HEK293 (cell line): ENCODE measurements around the gene NXPH1.
"Not testable (repeated sequence)": the region's sequence is repeated elsewhere in the genome, so short reads cannot be mapped to it uniquely, and the experiment has no call there.

Experiments used
- CTCF ChIA-PET: fragments of 350-600 bp; formaldehyde crosslinking; extraction: SDS; loops from one replicate; lab custom pipeline; 2021; ENCODE audit warnings: antibody characterized with exemption; lab: Yijun Ruan, JAX
- POLR2A ChIA-PET: fragments of 300-600 bp; formaldehyde crosslinking; extraction: SDS; loops from one replicate; lab custom pipeline; 2020; ENCODE audit warnings: antibody characterized with exemption, inconsistent platforms; lab: Yijun Ruan, JAX
- H3K27ac ChIP-seq: fragments of 200-500 bp; sonication (Bioruptor generic); 2 replicates; pipeline ENCODE4 v1.5.1; 2014; ENCODE audit warnings: low read depth, low read length, control low read depth, inconsistent platforms; ENCODE audit errors: extremely low read depth
- H3K36me3 ChIP-seq, 2 experiments: fragments of 200-500 bp in 1 of 2; sonication (Bioruptor generic) in 1 of 2; 1 replicate in 1 of 2; 2 replicates in 1 of 2; pipeline ENCODE4 v1.5.1; 2014 to 2017; ENCODE audit warnings: inconsistent platforms in 2 of 2, low read length in 2 of 2; ENCODE audit not compliant: control insufficient read depth in 2 of 2, insufficient read depth in 1 of 2
- H3K4me1 ChIP-seq: fragments of 200-500 bp; sonication (Bioruptor generic); 2 replicates; pipeline ENCODE4 v1.5.1; 2014; ENCODE audit warnings: mild to moderate bottlenecking, low read length, inconsistent platforms; ENCODE audit not compliant: control insufficient read depth, insufficient read depth
- H3K4me3 ChIP-seq: 2 replicates; pipeline ENCODE4 v1.5.1; 2011; ENCODE audit warnings: low read depth, mild to moderate bottlenecking, control low read depth, low read length, moderate library complexity
- H3K9me3 ChIP-seq: fragments of 200-500 bp; sonication (Bioruptor generic); 2 replicates; pipeline ENCODE4 v1.5.1; 2014; ENCODE audit warnings: low read depth, low read length, inconsistent platforms; ENCODE audit not compliant: control insufficient read depth, insufficient read depth
- BCL11B ChIP-seq: fragments of 450-650 bp; formaldehyde crosslinking; IDR thresholded peaks from 2 replicates; pipeline ENCODE4 v1.5.1; 2016; ENCODE audit warnings: low read depth, missing biosample characterization, missing genetic modification characterization
- PRDM6 ChIP-seq: fragments of 450-650 bp; formaldehyde crosslinking; IDR thresholded peaks from 2 replicates; pipeline ENCODE4 v1.5.1; 2017; ENCODE audit warnings: missing biosample characterization, missing genetic modification characterization
- SALL2 ChIP-seq: fragments of 450-650 bp; formaldehyde crosslinking; IDR thresholded peaks from 2 replicates; pipeline ENCODE4 v1.5.0; 2017; ENCODE audit warnings: missing biosample characterization, mild to moderate bottlenecking, missing genetic modification characterization, borderline replicate concordance
- SP2 ChIP-seq: fragments of 450-650 bp; formaldehyde crosslinking; IDR thresholded peaks from 2 replicates; pipeline ENCODE4 v1.5.1; 2016; ENCODE audit warnings: missing biosample characterization, missing genetic modification characterization
- ZNF121 ChIP-seq: fragments of 450-650 bp; formaldehyde crosslinking; IDR thresholded peaks from 2 replicates; pipeline ENCODE4 v1.5.1; 2016; ENCODE audit warnings: missing biosample characterization, missing genetic modification characterization
- ZNF140 ChIP-seq: fragments of 450-650 bp; formaldehyde crosslinking; IDR thresholded peaks from 2 replicates; pipeline ENCODE4 v1.5.1; 2016; ENCODE audit warnings: missing biosample characterization, missing genetic modification characterization
- ZNF175 ChIP-seq: fragments of 450-650 bp; formaldehyde crosslinking; IDR thresholded peaks from 2 replicates; pipeline ENCODE4 v1.5.1; 2016; ENCODE audit warnings: missing biosample characterization, missing genetic modification characterization
- ZNF19 ChIP-seq: fragments of 450-650 bp; formaldehyde crosslinking; IDR thresholded peaks from 2 replicates; pipeline ENCODE4; 2016; ENCODE audit warnings: missing biosample characterization, missing genetic modification characterization, low read depth
- ZNF202 ChIP-seq: fragments of 450-650 bp; formaldehyde crosslinking; IDR thresholded peaks from 2 replicates; pipeline ENCODE4 v1.5.1; 2016; ENCODE audit warnings: missing biosample characterization, missing genetic modification characterization, borderline replicate concordance
- ZNF639 ChIP-seq: fragments of 450-650 bp; formaldehyde crosslinking; IDR thresholded peaks from 2 replicates; pipeline ENCODE4 v1.5.1; 2016; ENCODE audit warnings: missing biosample characterization, missing genetic modification characterization
- ZNF654 ChIP-seq: fragments of 450-650 bp; formaldehyde crosslinking; IDR thresholded peaks from 2 replicates; pipeline ENCODE4 v1.5.1; 2016; ENCODE audit warnings: low read depth, missing biosample characterization, missing genetic modification characterization
- TF ChIP-seq, protein P1 (sequence below): fragments of 450-650 bp; formaldehyde crosslinking; IDR thresholded peaks from 2 replicates; pipeline ENCODE4 v1.5.1; 2016; ENCODE audit warnings: missing biosample characterization, missing genetic modification characterization
- TF ChIP-seq, protein P2 (sequence below): fragments of 450-650 bp; formaldehyde crosslinking; IDR thresholded peaks from 2 replicates; pipeline ENCODE4 v1.5.1; 2016; ENCODE audit warnings: missing biosample characterization, missing genetic modification characterization

Gene NXPH1

GRCh38 chr7:8724080-8724718 lies 290.8 kb downstream of the NXPH1 start:
- no peaks in the 10 kb centered on the region for H3K36me3 ChIP-seq
- H3K4me3 ChIP-seq = no peak overlapping the region
- peak; percentile 33; the same call in 1 of the 2 replicates for TF ChIP-seq ZNF654 (tag by site-specific recombination)
- no peak for TF ChIP-seq PRDM6 (tag by site-specific recombination)
- TF ChIP-seq, protein P1, sequence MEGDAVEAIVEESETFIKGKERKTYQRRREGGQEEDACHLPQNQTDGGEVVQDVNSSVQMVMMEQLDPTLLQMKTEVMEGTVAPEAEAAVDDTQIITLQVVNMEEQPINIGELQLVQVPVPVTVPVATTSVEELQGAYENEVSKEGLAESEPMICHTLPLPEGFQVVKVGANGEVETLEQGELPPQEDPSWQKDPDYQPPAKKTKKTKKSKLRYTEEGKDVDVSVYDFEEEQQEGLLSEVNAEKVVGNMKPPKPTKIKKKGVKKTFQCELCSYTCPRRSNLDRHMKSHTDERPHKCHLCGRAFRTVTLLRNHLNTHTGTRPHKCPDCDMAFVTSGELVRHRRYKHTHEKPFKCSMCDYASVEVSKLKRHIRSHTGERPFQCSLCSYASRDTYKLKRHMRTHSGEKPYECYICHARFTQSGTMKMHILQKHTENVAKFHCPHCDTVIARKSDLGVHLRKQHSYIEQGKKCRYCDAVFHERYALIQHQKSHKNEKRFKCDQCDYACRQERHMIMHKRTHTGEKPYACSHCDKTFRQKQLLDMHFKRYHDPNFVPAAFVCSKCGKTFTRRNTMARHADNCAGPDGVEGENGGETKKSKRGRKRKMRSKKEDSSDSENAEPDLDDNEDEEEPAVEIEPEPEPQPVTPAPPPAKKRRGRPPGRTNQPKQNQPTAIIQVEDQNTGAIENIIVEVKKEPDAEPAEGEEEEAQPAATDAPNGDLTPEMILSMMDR (tag by site-specific recombination) = no peak
- TF ChIP-seq, protein P2, sequence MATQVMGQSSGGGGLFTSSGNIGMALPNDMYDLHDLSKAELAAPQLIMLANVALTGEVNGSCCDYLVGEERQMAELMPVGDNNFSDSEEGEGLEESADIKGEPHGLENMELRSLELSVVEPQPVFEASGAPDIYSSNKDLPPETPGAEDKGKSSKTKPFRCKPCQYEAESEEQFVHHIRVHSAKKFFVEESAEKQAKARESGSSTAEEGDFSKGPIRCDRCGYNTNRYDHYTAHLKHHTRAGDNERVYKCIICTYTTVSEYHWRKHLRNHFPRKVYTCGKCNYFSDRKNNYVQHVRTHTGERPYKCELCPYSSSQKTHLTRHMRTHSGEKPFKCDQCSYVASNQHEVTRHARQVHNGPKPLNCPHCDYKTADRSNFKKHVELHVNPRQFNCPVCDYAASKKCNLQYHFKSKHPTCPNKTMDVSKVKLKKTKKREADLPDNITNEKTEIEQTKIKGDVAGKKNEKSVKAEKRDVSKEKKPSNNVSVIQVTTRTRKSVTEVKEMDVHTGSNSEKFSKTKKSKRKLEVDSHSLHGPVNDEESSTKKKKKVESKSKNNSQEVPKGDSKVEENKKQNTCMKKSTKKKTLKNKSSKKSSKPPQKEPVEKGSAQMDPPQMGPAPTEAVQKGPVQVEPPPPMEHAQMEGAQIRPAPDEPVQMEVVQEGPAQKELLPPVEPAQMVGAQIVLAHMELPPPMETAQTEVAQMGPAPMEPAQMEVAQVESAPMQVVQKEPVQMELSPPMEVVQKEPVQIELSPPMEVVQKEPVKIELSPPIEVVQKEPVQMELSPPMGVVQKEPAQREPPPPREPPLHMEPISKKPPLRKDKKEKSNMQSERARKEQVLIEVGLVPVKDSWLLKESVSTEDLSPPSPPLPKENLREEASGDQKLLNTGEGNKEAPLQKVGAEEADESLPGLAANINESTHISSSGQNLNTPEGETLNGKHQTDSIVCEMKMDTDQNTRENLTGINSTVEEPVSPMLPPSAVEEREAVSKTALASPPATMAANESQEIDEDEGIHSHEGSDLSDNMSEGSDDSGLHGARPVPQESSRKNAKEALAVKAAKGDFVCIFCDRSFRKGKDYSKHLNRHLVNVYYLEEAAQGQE (tag by site-specific recombination) = peak; percentile 87
- no peak for TF ChIP-seq SALL2 (tag by site-specific recombination)
- no peaks in the 10 kb centered on the region for H3K4me1 ChIP-seq
- CTCF ChIA-PET = interaction anchor here (0.6 to 1.6 kb wide), 8 partner anchors 17 to 1436 kb away, joined by 3 to 7 read pairs (median 4); no protein-coding TSS in a partner anchor
- H3K27ac ChIP-seq = no peak overlapping the region
- no peaks in the 10 kb centered on the region for H3K9me3 ChIP-seq
- POLR2A ChIA-PET = no interaction called here

DNA sequence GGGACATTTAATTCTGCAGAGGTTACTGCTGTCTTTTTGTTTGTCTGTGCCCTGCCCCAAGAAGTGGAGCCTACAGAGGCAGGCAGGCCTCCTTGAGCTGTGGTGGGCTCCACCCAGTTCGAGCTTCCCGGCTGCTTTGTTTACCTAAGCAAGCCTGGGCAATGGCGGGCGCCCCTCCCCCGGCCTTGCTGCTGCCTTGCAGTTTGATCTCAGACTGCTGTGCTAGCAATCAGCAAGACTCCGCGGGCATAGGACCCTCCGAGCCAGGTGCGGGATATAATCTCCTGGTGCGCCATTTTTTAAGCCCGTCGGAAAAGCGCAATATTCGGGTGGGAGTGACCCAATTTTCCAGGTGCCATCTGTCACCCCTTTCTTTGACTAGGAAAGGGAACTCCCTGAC lies 298.3 kb downstream of the NXPH1 start:
- H3K27ac ChIP-seq, H3K4me1 ChIP-seq, H3K36me3 ChIP-seq, CTCF ChIA-PET, H3K4me3 ChIP-seq, H3K9me3 ChIP-seq, POLR2A ChIA-PET: not testable (repeated sequence)

DNA sequence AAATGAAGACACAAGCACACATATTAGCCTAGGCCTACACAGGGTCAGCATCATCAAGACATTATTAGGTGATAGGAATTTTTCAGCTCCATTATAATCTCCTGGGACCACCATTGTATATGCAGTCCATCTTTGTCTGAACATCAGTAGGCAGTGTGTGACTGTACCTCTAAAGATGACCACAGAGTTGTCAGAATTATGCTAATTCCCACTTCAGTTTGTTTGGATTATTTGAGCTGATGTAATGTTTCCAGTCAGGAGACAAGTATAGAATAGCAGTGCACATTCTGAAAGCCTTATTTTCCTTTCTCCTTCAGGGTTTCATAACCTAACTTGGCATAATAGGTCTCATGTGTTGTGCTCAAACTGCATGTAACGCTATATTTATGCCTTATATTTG lies 306.4 kb downstream of the NXPH1 start:
- no peaks in the 10 kb centered on the region for H3K4me1 ChIP-seq
- no peaks in the 10 kb centered on the region for H3K36me3 ChIP-seq
- H3K4me3 ChIP-seq = no peak overlapping the region
- no peak overlapping the region for H3K27ac ChIP-seq
- CTCF ChIA-PET = interaction anchor here (1.2 kb wide), 1 partner anchor 303 kb away, joined by 5 read pairs; no protein-coding TSS in a partner anchor
- POLR2A ChIA-PET = no interaction called here
- no peak for TF ChIP-seq ZNF202 (tag by site-specific recombination)
- TF ChIP-seq ZNF175 (tag by site-specific recombination) = no peak
- no peak for TF ChIP-seq BCL11B (tag by site-specific recombination)
- TF ChIP-seq SP2 = no peak
- no peak for TF ChIP-seq ZNF639 (tag by site-specific recombination)
- TF ChIP-seq ZNF19 = no peak
- no peak for TF ChIP-seq ZNF121 (tag by site-specific recombination)
- TF ChIP-seq ZNF140 (tag by site-specific recombination) = no peak
- H3K9me3 ChIP-seq = no peaks in the 10 kb centered on the region
